SIG-M5 treated with dmso at 0.1 percent for 504 hours (cell line): ENCODE measurements around the gene ICE1.
"Not testable (repeated sequence)": the region's sequence is repeated elsewhere in the genome, so short reads cannot be mapped to it uniquely, and the experiment has no call there.

Source experiments
- DNase-seq: peaks from one replicate; lab custom pipeline; 2025; ENCODE audit not compliant: unreplicated experiment; lab: John Stamatoyannopoulos, UW

The ICE1 gene

DNA sequence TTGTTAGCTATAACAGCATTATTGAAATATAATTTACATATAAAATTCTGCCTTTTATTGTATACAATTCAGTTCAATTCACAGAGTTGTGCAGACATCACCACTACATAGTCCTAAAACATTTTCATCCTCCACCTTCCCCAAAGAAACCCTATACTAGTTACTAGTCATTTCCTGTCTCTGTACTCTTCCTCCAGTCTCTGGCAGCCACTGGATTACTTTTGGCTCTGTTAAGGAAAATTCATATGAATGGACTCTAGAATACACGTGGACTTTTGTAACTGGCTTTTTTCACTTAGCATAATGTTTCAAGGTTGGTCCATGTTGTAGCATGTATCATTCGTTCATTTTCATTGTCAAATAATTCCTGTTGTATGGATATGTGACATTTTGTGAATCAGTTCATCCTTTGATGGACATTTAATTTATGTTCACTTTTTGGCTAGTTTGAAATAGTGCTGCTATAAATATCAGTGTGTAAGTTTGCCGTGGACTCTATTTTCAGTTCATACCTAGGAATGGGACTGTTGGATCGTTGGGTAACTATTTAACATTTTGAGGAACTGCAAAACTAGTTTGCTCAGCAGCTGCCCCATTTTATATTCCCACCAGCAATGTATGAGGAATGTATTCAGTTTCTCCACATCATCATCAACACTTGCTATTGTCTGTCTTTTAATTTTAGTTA is 9.7 kb downstream of the ICE1 start:
- no peak for DNase-seq

- no peak for DNase-seq
Observed at GRCh38 chr5:5436203-5436760, 13.8 kb downstream of the ICE1 start.

- DNase-seq: no peak
Observed at GRCh38 chr5:5437227-5438172, 15.0 kb downstream of the ICE1 start.

DNA sequence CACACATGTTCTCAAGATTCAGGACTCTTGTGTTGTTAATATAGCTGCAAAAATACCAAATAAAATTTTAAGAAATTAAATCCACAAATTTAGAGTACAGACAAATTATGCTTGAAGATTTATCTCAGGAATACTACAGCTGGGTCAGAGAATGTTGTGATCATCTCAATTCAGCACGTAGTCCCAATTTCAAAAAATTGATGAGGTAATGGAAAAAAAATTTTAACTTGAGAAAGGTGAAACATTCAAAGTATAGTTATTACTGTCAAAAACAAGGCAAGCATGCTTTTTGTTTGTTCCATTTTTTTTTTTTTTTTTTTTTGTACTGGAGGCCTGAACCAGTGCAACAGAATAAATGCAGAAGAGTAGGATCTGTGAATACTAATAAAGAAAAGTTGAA is 29.4 kb downstream of the ICE1 start:
- no peak for DNase-seq

GRCh38 chr5:5453131-5453530 is 30.7 kb downstream of the ICE1 start:
- no peak for DNase-seq

DNA sequence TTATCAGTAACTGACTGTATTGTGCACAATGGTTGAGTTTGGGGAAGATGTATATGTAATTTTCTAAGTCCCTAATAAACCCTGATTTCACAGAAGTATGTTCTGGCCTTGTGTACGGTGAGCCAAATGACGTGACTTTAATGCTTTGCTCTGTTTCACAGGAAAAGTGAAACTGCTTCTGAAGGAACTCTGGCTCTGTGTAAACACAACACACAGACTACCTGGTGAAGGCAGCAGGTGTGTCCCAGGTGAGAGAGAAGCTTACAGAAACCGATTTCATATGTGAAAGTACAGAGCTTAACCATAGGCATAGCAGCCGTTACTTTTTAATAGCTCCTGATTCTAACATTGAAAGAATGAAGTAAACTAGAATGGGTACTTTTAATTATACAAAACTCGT is 31.9 kb downstream of the ICE1 start:
- DNase-seq: no peak

GRCh38 chr5:5456858-5457257 is 34.4 kb downstream of the ICE1 start:
- DNase-seq: no peak

- DNase-seq: no peak
Observed at GRCh38 chr5:5460311-5460710, 37.8 kb downstream of the ICE1 start.

DNA sequence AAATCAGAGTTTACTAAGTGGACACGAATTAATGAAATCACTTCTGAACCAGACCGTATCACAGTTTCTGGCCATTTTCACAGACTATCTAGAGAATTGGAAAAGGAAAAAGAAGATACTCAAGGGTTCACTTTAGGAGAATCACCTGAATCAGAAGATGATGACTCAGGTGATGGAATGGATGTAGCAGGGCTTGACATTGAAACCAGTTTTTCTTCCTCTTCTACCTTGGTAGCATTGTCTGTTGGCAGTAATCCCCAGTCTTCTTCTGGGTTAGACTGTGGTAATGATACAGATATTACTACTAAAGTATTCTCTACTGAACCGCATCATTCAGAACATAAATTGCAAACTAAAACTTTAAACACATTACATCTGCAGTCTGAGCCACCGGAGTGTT is 38.5 kb downstream of the ICE1 start:
- DNase-seq: no peak

GRCh38 chr5:5464036-5464715 is 41.7 kb downstream of the ICE1 start:
- no peak for DNase-seq

DNA sequence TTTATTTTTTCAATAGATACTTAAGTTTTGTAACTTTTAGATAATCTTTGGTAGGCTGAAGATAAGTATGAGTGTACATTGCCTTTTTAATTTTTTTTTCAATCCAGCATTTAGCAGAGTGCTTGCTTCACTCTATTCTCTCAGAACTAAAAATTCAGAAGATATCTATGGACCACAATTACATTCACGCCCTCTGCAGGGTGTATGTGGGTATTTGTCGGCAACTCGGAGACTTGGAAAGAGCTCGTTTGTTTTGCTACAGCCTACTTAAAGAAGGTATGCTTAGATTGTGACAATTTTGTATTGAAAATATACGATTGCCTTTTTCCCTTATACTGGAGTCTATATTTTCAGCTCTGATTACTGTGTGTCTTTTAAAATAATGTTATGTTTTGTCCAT is 43.8 kb downstream of the ICE1 start:
- DNase-seq: no peak

DNA sequence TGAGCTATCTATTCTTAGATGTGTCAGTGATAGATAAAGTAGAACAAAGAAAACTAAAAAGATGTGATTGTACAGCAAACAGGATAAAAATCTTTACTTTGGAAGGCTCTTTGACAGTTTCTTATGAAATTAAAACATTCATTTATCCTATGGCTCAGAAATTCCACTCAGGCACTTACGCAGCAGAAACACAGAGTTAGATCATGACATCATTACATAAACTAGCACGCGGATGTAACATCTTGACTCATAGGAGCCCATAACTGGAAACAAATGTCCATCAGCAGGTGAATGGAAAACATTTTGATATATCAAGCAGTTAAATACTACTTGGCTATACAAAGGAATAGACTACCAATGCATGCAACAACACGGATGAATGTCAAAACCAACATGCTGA is 45.3 kb downstream of the ICE1 start:
- no peak for DNase-seq

GRCh38 chr5:5470933-5471332 is 48.5 kb downstream of the ICE1 start:
- no peak for DNase-seq

- DNase-seq: no peak
Observed at GRCh38 chr5:5473226-5473625, 50.7 kb downstream of the ICE1 start.

DNA sequence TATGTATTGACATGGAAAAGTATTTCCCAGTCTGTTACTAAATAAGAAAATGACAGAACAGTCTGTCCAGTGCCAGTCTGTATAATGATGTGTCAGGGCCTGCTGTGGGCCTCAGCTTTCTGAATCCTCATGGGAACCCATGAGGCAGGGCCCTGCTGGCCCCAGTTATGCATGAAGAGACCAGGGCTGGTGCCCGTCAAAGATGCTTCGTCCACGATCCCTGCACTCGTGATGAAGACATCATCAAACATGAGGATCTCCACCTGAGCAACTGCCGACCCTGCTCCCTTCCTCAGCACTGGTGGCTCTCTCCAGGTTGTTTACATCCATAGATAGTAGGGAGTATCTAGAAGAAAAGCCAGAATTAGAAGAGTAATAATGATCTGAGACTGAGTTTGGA is 52.5 kb downstream of the ICE1 start:
- no peak for DNase-seq

- no peak for DNase-seq
Observed at GRCh38 chr5:5475975-5476374, 53.5 kb downstream of the ICE1 start.

DNA sequence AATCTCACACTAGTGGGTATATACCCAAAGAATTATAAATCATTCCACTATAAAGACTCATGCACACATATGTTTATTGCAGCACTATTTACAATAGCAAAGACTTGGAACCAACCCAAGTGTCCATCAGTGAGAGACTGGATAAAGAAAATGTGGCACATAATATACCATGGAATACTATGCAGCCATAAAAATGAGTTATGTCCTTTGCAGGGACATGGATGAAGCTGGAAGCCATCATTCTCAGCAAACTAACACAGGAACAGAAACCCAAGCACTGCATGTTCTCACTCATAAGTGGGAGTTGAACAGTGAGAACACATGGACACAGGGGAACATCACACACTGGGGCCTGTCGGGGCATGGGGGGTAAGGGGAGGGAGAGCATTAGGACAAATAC is 57.1 kb downstream of the ICE1 start:
- DNase-seq: not testable (repeated sequence)

DNA sequence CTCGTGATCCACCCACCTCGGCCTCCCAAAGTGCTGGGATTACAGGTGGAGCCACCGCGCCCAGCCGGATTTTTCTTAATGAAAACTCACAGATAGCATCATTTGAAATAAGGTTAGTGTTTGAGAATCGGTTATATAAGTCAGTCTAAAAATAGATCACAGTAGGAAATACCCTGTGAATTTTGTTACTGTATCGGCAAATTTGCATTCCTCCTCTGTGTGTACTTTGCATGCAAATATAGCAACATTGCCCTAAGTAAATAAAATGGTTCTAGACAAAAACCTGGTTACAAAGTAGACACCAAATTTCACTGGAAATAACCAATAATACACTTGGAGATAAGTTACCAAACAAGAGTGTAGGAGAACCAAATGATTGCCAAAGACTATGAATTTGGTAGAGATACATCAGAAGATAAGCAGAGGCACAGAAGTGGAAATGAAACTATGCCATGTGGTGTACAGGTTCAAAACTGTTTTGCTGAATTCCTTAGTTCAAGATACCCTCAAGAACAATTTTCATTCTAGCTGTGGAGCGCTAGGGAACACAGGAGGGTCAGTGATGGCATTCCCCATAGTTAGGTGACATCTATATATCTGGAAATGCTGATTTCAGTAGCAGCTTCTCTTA is 58.1 kb downstream of the ICE1 start:
- DNase-seq: peak; percentile 1

DNA sequence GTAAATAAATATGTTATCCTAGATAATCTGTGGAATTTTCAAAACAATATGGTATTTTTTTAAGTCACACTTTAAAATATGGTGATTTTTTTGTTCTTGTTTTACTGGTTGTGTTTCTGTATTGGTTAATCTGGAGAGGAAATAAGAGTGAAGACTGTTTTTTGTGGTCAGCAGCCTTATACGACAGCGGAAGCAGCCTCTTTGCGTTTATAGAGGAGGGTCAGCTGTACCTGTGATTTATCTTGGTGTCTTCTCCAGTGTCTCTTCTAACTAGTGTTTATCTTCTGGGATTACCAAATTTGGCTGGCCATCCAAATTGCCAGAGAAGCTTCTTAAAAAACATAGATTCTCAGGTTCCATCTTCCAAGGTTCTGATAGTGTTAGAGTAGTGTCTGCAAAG is 58.7 kb downstream of the ICE1 start:
- DNase-seq: no peak

- no peak for DNase-seq
Observed at GRCh38 chr5:5481633-5482032, 59.2 kb downstream of the ICE1 start.

- DNase-seq: no peak
Observed at GRCh38 chr5:5483350-5483749, 60.9 kb downstream of the ICE1 start.
